HEK293 (cell line): ENCODE measurements around the gene TTC34.

Experiments
- HOXA7 ChIP-seq: sonication (generic); formaldehyde crosslinking; IDR thresholded peaks from 2 replicates; pipeline ENCODE4 v1.8.1; 2022; ENCODE audit warnings: missing genetic modification reagents, borderline replicate concordance
- MZF1 ChIP-seq: fragments of 450-650 bp; formaldehyde crosslinking; IDR thresholded peaks from 2 replicates; pipeline ENCODE4 v1.5.1; 2017; ENCODE audit warnings: missing biosample characterization, missing genetic modification characterization, borderline replicate concordance
- PRDM1 ChIP-seq: fragments of 450-650 bp; formaldehyde crosslinking; IDR thresholded peaks from 2 replicates; pipeline ENCODE4; 2016; ENCODE audit warnings: missing biosample characterization, missing genetic modification characterization
- ZFHX2 ChIP-seq: fragments of 450-650 bp; formaldehyde crosslinking; conservative IDR thresholded peaks from 2 replicates; pipeline ENCODE4 v1.5.1; 2016; ENCODE audit warnings: missing biosample characterization, missing genetic modification characterization
- ZFP37 ChIP-seq: fragments of 450-650 bp; formaldehyde crosslinking; IDR thresholded peaks from 2 replicates; pipeline ENCODE4 v1.5.1; 2016; ENCODE audit warnings: missing biosample characterization, missing genetic modification characterization
- ZNF423 ChIP-seq: fragments of 450-650 bp; formaldehyde crosslinking; IDR thresholded peaks from 2 replicates; pipeline ENCODE4 v1.5.1; 2016; ENCODE audit warnings: missing biosample characterization, missing genetic modification characterization
- ZNF639 ChIP-seq: fragments of 450-650 bp; formaldehyde crosslinking; IDR thresholded peaks from 2 replicates; pipeline ENCODE4 v1.5.1; 2016; ENCODE audit warnings: missing biosample characterization, missing genetic modification characterization
- ZNF660 ChIP-seq: fragments of 450-650 bp; IDR thresholded peaks from 2 replicates; pipeline ENCODE4 v1.5.1; 2018; ENCODE audit warnings: missing biosample characterization, mild to moderate bottlenecking, missing genetic modification characterization
- TF ChIP-seq, protein P1 (sequence below): fragments of 450-650 bp; formaldehyde crosslinking; IDR thresholded peaks from 2 replicates; pipeline ENCODE4 v1.5.1; 2016; ENCODE audit warnings: missing biosample characterization, missing genetic modification characterization
- TF ChIP-seq, protein P2 (sequence below): fragments of 450-650 bp; formaldehyde crosslinking; optimal IDR thresholded peaks from 2 replicates; pipeline ENCODE3; 2016; ENCODE audit warnings: missing biosample characterization, mild to moderate bottlenecking, missing genetic modification characterization

- TF ChIP-seq, protein P1, sequence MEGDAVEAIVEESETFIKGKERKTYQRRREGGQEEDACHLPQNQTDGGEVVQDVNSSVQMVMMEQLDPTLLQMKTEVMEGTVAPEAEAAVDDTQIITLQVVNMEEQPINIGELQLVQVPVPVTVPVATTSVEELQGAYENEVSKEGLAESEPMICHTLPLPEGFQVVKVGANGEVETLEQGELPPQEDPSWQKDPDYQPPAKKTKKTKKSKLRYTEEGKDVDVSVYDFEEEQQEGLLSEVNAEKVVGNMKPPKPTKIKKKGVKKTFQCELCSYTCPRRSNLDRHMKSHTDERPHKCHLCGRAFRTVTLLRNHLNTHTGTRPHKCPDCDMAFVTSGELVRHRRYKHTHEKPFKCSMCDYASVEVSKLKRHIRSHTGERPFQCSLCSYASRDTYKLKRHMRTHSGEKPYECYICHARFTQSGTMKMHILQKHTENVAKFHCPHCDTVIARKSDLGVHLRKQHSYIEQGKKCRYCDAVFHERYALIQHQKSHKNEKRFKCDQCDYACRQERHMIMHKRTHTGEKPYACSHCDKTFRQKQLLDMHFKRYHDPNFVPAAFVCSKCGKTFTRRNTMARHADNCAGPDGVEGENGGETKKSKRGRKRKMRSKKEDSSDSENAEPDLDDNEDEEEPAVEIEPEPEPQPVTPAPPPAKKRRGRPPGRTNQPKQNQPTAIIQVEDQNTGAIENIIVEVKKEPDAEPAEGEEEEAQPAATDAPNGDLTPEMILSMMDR: no peak
- TF ChIP-seq ZFHX2 (no peak), ZNF639 (no peak), ZNF423 (tag by site-specific recombination) (no peak), ZNF660 (tag by site-specific recombination) (no peak), ZFP37 (tag by site-specific recombination) (no peak), HOXA7 (CRISPR knock-in tag) (no peak), MZF1 (tag by site-specific recombination) (no peak), PRDM1 (no peak)
- TF ChIP-seq, protein P2, sequence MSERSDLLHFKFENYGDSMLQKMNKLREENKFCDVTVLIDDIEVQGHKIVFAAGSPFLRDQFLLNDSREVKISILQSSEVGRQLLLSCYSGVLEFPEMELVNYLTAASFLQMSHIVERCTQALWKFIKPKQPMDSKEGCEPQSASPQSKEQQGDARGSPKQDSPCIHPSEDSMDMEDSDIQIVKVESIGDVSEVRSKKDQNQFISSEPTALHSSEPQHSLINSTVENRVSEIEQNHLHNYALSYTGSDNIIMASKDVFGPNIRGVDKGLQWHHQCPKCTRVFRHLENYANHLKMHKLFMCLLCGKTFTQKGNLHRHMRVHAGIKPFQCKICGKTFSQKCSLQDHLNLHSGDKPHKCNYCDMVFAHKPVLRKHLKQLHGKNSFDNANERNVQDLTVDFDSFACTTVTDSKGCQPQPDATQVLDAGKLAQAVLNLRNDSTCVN (tag by site-specific recombination): no peak
These were observed 7.5 kb upstream of the TTC34 start for GRCh38 chr1:2808831-2809605.
